Fibroblast of villous mesenchyme (primary cell): ENCODE data around the gene FAM234B. TPM values are rescaled to one million over a fixed set of nuclear protein-coding genes. Genes with fewer than 3 reads are reported as not detected.

Source experiments
- DNase-seq: peaks from one replicate; pipeline ENCODE4 v3.0.0-alpha.2; 2010; ENCODE audit warnings: low read depth
- H3K4me3 ChIP-seq: 2 replicates; pipeline ENCODE4 v1.5.1; 2011; ENCODE audit warnings: low read depth, mild to moderate bottlenecking, low read length
- CTCF ChIP-seq: IDR thresholded peaks from 2 replicates; pipeline ENCODE4 v1.5.1; 2012; ENCODE audit warnings: low read depth, mild to moderate bottlenecking, low read length; ENCODE audit not compliant: insufficient read depth
- total RNA-seq: library from RNA; depleted of rRNA; stranded (reverse); fragments of >200 nt; gene quantifications from 2 replicates; pipeline ENCODE4 v1.2.3, GENCODE V29; 2012

Gene FAM234B
- total RNA-seq, 1 donor, result 10.8 TPM

GRCh38 chr12:13101821-13102375 lies 57.7 kb downstream of the FAM234B start:
- DNase-seq, result peak; percentile 57
- peak overlapping the region; percentile 45 for H3K4me3 ChIP-seq
- no peak for TF ChIP-seq CTCF

GRCh38 chr12:13102461-13103195 lies 58.4 kb downstream of the FAM234B start:
- DNase-seq, result peak; percentile 75
- no peak overlapping the region for H3K4me3 ChIP-seq

GRCh38 chr12:13103391-13104033 lies 59.3 kb downstream of the FAM234B start, which contains the start of gene GSG1:
Gene GSG1 (minus strand): TSS chr12:13103667. CDS start chr12:13103512, 155 bp downstream.
- DNase-seq, result no peak
- TF ChIP-seq CTCF, result no peak

More at GRCh38 chr12:13102461-13103195, 58.4 kb downstream of the FAM234B start:
- TF ChIP-seq CTCF, result no peak

GRCh38 chr12:13104409-13104808 lies 60.2 kb downstream of the FAM234B start:
- DNase-seq, result no peak
- TF ChIP-seq CTCF, result no peak
- no peak overlapping the region for H3K4me3 ChIP-seq

More at GRCh38 chr12:13103391-13104033, 59.3 kb downstream of the FAM234B start, which contains the start of gene GSG1:
- no peak within 1 kb of the TSS for H3K4me3 ChIP-seq

- TF ChIP-seq CTCF, result no peak
- no peak overlapping the region for H3K4me3 ChIP-seq
- DNase-seq, result no peak
Measured at GRCh38 chr12:13105781-13106180, 61.6 kb downstream of the FAM234B start.

- no peak for TF ChIP-seq CTCF
- no peak for DNase-seq
- no peak overlapping the region for H3K4me3 ChIP-seq
Measured at GRCh38 chr12:13106666-13107065, 62.5 kb downstream of the FAM234B start.
